Fibroblast of gingiva (primary cell): Measurements from ENCODE around the gene GLB1L.

ENCODE experiments used
- DNase-seq: peaks from one replicate; pipeline ENCODE4 v3.0.0-alpha.2; 2011; ENCODE audit warnings: low read depth

GLB1L gene

GRCh38 chr2:219221957-219222518, 23.2 kb downstream of the GLB1L start:
- DNase-seq, result no peak

- no peak for DNase-seq
Measured at GRCh38 chr2:219220652-219221402, 24.4 kb downstream of the GLB1L start.

- DNase-seq, result no peak
Measured at GRCh38 chr2:219219784-219220532, 25.3 kb downstream of the GLB1L start.

GRCh38 chr2:219218732-219219701, 26.2 kb downstream of the GLB1L start, which contains the start of gene ABCB6:
ABCB6 (minus strand) TSS chr2:219218958; CDS start chr2:219218673, 285 bp downstream.
- peak; percentile 96 for DNase-seq

- DNase-seq, result no peak
Measured at GRCh38 chr2:219218217-219218731, 27.0 kb downstream of the GLB1L start.

GRCh38 chr2:219216535-219216915, 28.7 kb downstream of the GLB1L start:
- DNase-seq, result no peak

GRCh38 chr2:219215871-219216534, 29.2 kb downstream of the GLB1L start:
- no peak for DNase-seq

- DNase-seq, result no peak
Measured at GRCh38 chr2:219214786-219215185, 30.5 kb downstream of the GLB1L start.

GRCh38 chr2:219214141-219214540, 31.1 kb downstream of the GLB1L start:
- no peak for DNase-seq

- no peak for DNase-seq
Measured at GRCh38 chr2:219213486-219214071, 31.7 kb downstream of the GLB1L start.

- DNase-seq, result no peak
Measured at GRCh38 chr2:219213026-219213415, 32.2 kb downstream of the GLB1L start.

GRCh38 chr2:219210886-219211362, 34.3 kb downstream of the GLB1L start:
- DNase-seq, result no peak

GRCh38 chr2:219210196-219210885, 34.9 kb downstream of the GLB1L start:
- no peak for DNase-seq

- DNase-seq, result no peak
Measured at GRCh38 chr2:219209236-219210195, 35.7 kb downstream of the GLB1L start.

GRCh38 chr2:219207884-219208740, 37.1 kb downstream of the GLB1L start:
- DNase-seq, result peak; percentile 40

- no peak for DNase-seq
Measured at GRCh38 chr2:219207134-219207883, 37.9 kb downstream of the GLB1L start.
